ENCODE measurements around the gene EEF1AKMT3.

EEF1AKMT3 gene

GRCh38 chr12:57775044-57775443, 2.6 kb downstream of the EEF1AKMT3 start:
- DNase-seq: no peak
- no peaks in the 10 kb centered on the region for H3K9me3 ChIP-seq (replicated peaks; ENCODE audit: insufficient read depth, low read length)

GRCh38 chr12:57775563-57776246, 3.3 kb downstream of the EEF1AKMT3 start:
- H3K27me3 ChIP-seq (replicated peaks; ENCODE audit: insufficient read depth, low read length): no peaks in the 10 kb centered on the region
- H3K36me3 ChIP-seq (replicated peaks; ENCODE audit: insufficient read depth, low read length): no peaks in the 10 kb centered on the region
- no peaks in the 10 kb centered on the region for H4K20me1 ChIP-seq (ENCODE audit: insufficient read depth, low read length)
- peaks cover 8% of the 10 kb centered on the region for H3K79me2 ChIP-seq (ENCODE audit: low read length)
- H3K9ac ChIP-seq (ENCODE audit: low read length): no peak overlapping the region
- no peak overlapping the region for H3K27ac ChIP-seq (ENCODE audit: low read length)
- H2AFZ ChIP-seq (ENCODE audit: low read length): no peak overlapping the region
- no peaks in the 10 kb centered on the region for H3K9me2 ChIP-seq (replicated peaks; ENCODE audit: insufficient read depth, low read length)
- no peak overlapping the region for H3K4me3 ChIP-seq (ENCODE audit: low read length)
- peaks cover 4% of the 10 kb centered on the region; the same call in 1 of the 2 replicates for H3F3A ChIP-seq (ENCODE audit: insufficient read depth, low read length)
- H3K4me2 ChIP-seq (ENCODE audit: low read depth, low read length): no peak overlapping the region
- TF ChIP-seq EZH2 (optimal IDR thresholded peaks at IDR 0.05; ENCODE audit: low read depth, low read length) (no peak), EZH2phosphoT487 (IDR thresholded peaks at IDR 0.05; ENCODE audit: low read length) (no peak), CTCF (IDR thresholded peaks at IDR 0.05; ENCODE audit: low read length) (peak; percentile 26)
- peak; percentile 27 for DNase-seq
- H3K9me3 ChIP-seq (replicated peaks; ENCODE audit: insufficient read depth, low read length): no peaks in the 10 kb centered on the region
- 0 out of 2 replicates have a peak, but pooled peaks cover 4% of the 10 kb centered on the region for H3K4me1 ChIP-seq (ENCODE audit: low read length)

More at GRCh38 chr12:57775044-57775443, 2.6 kb downstream of the EEF1AKMT3 start:
- TF ChIP-seq CTCF (IDR thresholded peaks at IDR 0.05; ENCODE audit: low read length) (no peak), EZH2 (optimal IDR thresholded peaks at IDR 0.05; ENCODE audit: low read depth, low read length) (no peak), EZH2phosphoT487 (IDR thresholded peaks at IDR 0.05; ENCODE audit: low read length) (no peak)
- no peaks in the 10 kb centered on the region for H3K9me2 ChIP-seq (replicated peaks; ENCODE audit: insufficient read depth, low read length)
- no peak overlapping the region for H3K4me2 ChIP-seq (ENCODE audit: low read depth, low read length)
- H3F3A ChIP-seq (ENCODE audit: insufficient read depth, low read length): peaks cover 4% of the 10 kb centered on the region; the same call in 1 of the 2 replicates
- H3K4me1 ChIP-seq (ENCODE audit: low read length): 0 out of 2 replicates have a peak, but pooled peaks cover 4% of the 10 kb centered on the region
- H3K27me3 ChIP-seq (replicated peaks; ENCODE audit: insufficient read depth, low read length): no peaks in the 10 kb centered on the region
- no peak overlapping the region for H3K27ac ChIP-seq (ENCODE audit: low read length)
- no peaks in the 10 kb centered on the region; the same call in 1 of the 2 replicates for H3K36me3 ChIP-seq (replicated peaks; ENCODE audit: insufficient read depth, low read length)
- H2AFZ ChIP-seq (ENCODE audit: low read length): no peak overlapping the region
- no peak overlapping the region for H3K9ac ChIP-seq (ENCODE audit: low read length)
- no peaks in the 10 kb centered on the region for H4K20me1 ChIP-seq (ENCODE audit: insufficient read depth, low read length)
- H3K4me3 ChIP-seq (ENCODE audit: low read length): no peak overlapping the region
- peaks cover 12% of the 10 kb centered on the region for H3K79me2 ChIP-seq (ENCODE audit: low read length)

GRCh38 chr12:57776247-57776587, 3.8 kb downstream of the EEF1AKMT3 start:
- no peak overlapping the region for H2AFZ ChIP-seq (ENCODE audit: low read length)
- no peak overlapping the region for H3K27ac ChIP-seq (ENCODE audit: low read length)
- no peaks in the 10 kb centered on the region for H3K9me2 ChIP-seq (replicated peaks; ENCODE audit: insufficient read depth, low read length)
- H3K9me3 ChIP-seq (replicated peaks; ENCODE audit: insufficient read depth, low read length): no peaks in the 10 kb centered on the region
- H3K9ac ChIP-seq (ENCODE audit: low read length): no peak overlapping the region
- TF ChIP-seq EZH2phosphoT487 (IDR thresholded peaks at IDR 0.05; ENCODE audit: low read length): no peak
- H3K79me2 ChIP-seq (ENCODE audit: low read length): peaks cover 3% of the 10 kb centered on the region
- peaks cover 4% of the 10 kb centered on the region; the same call in 1 of the 2 replicates for H3F3A ChIP-seq (ENCODE audit: insufficient read depth, low read length)
- H3K36me3 ChIP-seq (replicated peaks; ENCODE audit: insufficient read depth, low read length): no peaks in the 10 kb centered on the region
- no peaks in the 10 kb centered on the region for H4K20me1 ChIP-seq (ENCODE audit: insufficient read depth, low read length)
- H3K27me3 ChIP-seq (replicated peaks; ENCODE audit: insufficient read depth, low read length): no peaks in the 10 kb centered on the region
- no peak overlapping the region for H3K4me2 ChIP-seq (ENCODE audit: low read depth, low read length)
- DNase-seq: no peak
- H3K4me3 ChIP-seq (ENCODE audit: low read length): no peak overlapping the region
- no peaks in the 10 kb centered on the region for H3K4me1 ChIP-seq (ENCODE audit: low read length)

GRCh38 chr12:57777367-57777766, 5.0 kb downstream of the EEF1AKMT3 start:
- TF ChIP-seq EZH2phosphoT487 (IDR thresholded peaks at IDR 0.05; ENCODE audit: low read length): no peak
- TF ChIP-seq CTCF (IDR thresholded peaks at IDR 0.05; ENCODE audit: low read length): no peak
- TF ChIP-seq EZH2 (optimal IDR thresholded peaks at IDR 0.05; ENCODE audit: low read depth, low read length): no peak
- no peak overlapping the region for H3K27ac ChIP-seq (ENCODE audit: low read length)
- no peak overlapping the region for H3K4me2 ChIP-seq (ENCODE audit: low read depth, low read length)
- no peaks in the 10 kb centered on the region for H3K79me2 ChIP-seq (ENCODE audit: low read length)
- no peak for DNase-seq
- H3K9me3 ChIP-seq (replicated peaks; ENCODE audit: insufficient read depth, low read length): no peaks in the 10 kb centered on the region
- peaks cover 11% of the 10 kb centered on the region for H3K4me1 ChIP-seq (ENCODE audit: low read length)
- no peaks in the 10 kb centered on the region for H3K9me2 ChIP-seq (replicated peaks; ENCODE audit: insufficient read depth, low read length)
- H3K27me3 ChIP-seq (replicated peaks; ENCODE audit: insufficient read depth, low read length): no peaks in the 10 kb centered on the region
- H2AFZ ChIP-seq (ENCODE audit: low read length): no peak overlapping the region
- no peak overlapping the region for H3K4me3 ChIP-seq (ENCODE audit: low read length)
- no peaks in the 10 kb centered on the region for H3F3A ChIP-seq (ENCODE audit: insufficient read depth, low read length)
- H3K36me3 ChIP-seq (replicated peaks; ENCODE audit: insufficient read depth, low read length): no peaks in the 10 kb centered on the region
- H4K20me1 ChIP-seq (ENCODE audit: insufficient read depth, low read length): no peaks in the 10 kb centered on the region
- H3K9ac ChIP-seq (ENCODE audit: low read length): no peak overlapping the region

Measured in MM.1S (cell line).